Measurements from ENCODE around the gene CD8B2. TPM values are rescaled to one million over a fixed set of nuclear protein-coding genes. Genes with fewer than 3 reads are reported as not detected.
A peak's percentile ranks its signal among the peaks of the same experiment; 100 is the strongest.
"Not testable (repeated sequence)": the region's sequence is repeated elsewhere in the genome, so short reads cannot be mapped to it uniquely, and the experiment has no call there.

CD8B2 gene
- total RNA-seq, 6 experiments from 2014 or later, result not detected

DNA sequence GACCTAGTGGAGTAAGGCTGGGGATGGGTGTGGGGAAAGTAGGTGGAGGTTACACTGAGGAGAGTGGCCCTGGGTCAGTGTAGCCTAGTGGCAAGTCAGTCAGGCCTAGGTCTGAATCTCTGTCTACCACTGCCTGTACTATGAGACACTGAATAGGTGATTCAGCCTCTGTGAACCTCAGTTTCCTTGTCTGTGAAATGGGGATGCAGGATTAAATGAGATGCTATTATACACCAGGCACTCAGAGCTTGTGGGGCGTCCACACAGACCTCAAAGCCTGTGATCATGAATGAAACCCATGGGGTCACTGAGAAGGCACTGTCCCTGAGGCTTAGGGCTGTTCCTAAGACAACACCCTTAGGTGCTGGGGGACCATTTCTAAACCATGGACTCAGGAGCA is 11.4 kb downstream of the CD8B2 start:
- not testable (repeated sequence) for H3K27me3 Mint-ChIP-seq (ENCODE audit: insufficient read depth); H3K36me3 Mint-ChIP-seq (ENCODE audit: low read depth); H3K4me1 Mint-ChIP-seq (ENCODE audit: low read depth); H3K9me3 Mint-ChIP-seq; H3K27ac Mint-ChIP-seq; DNase-seq; H3K4me3 Mint-ChIP-seq

DNA sequence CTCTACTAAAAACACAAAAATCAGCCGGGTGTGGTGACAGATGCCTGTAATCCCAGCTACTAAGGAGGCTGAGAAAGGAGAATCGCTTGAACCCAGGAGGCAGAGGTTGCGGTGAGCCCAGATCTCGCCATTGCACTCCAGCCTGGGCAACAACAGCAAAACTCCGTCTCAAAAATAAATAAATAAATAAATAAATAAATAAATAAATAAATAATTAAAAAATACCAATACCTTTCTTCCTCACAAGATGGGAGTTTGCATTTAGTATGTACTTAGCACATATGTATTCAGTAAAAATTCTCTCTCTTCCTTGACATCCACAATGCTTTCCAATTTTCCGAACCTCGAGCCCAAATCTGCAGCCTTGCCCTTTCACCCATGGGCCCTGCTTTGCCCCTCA is 13.2 kb downstream of the CD8B2 start:
- not testable (repeated sequence) for H3K27me3 Mint-ChIP-seq (ENCODE audit: insufficient read depth); H3K4me1 Mint-ChIP-seq (ENCODE audit: low read depth); DNase-seq; H3K36me3 Mint-ChIP-seq (ENCODE audit: low read depth); H3K4me3 Mint-ChIP-seq; H3K27ac Mint-ChIP-seq; H3K9me3 Mint-ChIP-seq

DNA sequence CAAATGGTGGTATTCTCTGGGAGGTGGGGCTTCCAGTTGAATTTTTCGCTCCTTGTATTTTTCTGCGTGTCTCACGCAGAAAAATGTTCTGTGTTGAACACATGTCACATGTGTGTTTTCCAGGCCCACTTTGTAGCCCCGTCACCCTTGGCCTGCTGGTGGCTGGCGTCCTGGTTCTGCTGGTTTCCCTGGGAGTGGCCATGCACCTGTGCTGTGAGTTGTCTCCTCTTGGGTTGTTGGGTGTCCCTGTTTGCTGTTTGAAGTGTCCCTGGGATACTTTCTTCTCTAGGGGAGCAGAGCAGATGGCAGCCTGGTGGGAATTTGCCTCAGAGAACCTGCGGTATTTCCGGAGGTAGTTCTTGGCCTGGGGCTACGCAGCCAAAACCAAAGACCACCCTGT is 15.2 kb downstream of the CD8B2 start:
- H3K9me3 Mint-ChIP-seq; H3K4me1 Mint-ChIP-seq (ENCODE audit: low read depth); H3K36me3 Mint-ChIP-seq (ENCODE audit: low read depth); DNase-seq; H3K27ac Mint-ChIP-seq; H3K4me3 Mint-ChIP-seq; H3K27me3 Mint-ChIP-seq (ENCODE audit: insufficient read depth): not testable (repeated sequence)

DNA sequence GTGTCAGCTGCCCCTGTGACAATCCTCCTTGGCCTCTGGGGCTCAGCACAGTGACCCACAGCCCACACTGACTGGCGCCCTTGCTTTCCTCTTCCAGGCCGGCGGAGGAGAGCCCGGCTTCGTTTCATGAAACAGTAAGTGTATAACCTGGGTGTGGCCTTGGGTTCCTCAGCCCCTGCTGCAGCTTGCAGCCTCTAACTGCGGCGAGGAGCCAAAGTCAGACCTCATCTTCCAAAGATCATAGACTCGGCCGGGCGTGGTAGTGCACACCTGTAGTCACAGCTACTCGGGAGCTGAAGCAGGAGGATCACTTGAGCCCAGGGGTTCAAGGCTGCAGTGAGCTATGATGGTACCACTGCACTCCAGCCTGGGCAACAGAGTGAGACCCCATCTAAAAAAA is 17.0 kb downstream of the CD8B2 start:
- H3K4me1 Mint-ChIP-seq (ENCODE audit: low read depth); H3K27me3 Mint-ChIP-seq (ENCODE audit: insufficient read depth); DNase-seq; H3K9me3 Mint-ChIP-seq; H3K4me3 Mint-ChIP-seq; H3K27ac Mint-ChIP-seq; H3K36me3 Mint-ChIP-seq (ENCODE audit: low read depth): not testable (repeated sequence)

DNA sequence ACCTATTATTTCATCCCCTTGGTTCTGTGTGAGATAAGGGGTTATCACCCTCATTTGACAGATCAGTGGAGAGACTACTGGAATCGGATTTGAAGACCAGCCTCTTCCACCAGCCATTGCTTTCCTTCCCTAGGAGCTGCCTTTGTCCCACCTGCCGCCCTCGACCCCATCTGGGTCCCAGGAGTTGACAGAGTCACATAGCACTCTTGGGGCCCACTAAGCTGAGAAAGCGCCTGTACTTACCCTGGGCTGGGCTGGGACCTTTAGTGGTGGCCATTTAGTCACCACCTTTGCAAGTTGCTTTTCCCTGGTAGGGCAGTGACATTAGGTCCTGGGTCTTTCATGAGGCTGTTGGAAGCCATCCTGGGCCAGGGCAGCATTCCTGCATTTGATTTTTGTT is 17.6 kb downstream of the CD8B2 start:
- not testable (repeated sequence) for H3K4me1 Mint-ChIP-seq (ENCODE audit: low read depth); DNase-seq; H3K27me3 Mint-ChIP-seq (ENCODE audit: insufficient read depth); H3K4me3 Mint-ChIP-seq; H3K27ac Mint-ChIP-seq; H3K9me3 Mint-ChIP-seq; H3K36me3 Mint-ChIP-seq (ENCODE audit: low read depth)

DNA sequence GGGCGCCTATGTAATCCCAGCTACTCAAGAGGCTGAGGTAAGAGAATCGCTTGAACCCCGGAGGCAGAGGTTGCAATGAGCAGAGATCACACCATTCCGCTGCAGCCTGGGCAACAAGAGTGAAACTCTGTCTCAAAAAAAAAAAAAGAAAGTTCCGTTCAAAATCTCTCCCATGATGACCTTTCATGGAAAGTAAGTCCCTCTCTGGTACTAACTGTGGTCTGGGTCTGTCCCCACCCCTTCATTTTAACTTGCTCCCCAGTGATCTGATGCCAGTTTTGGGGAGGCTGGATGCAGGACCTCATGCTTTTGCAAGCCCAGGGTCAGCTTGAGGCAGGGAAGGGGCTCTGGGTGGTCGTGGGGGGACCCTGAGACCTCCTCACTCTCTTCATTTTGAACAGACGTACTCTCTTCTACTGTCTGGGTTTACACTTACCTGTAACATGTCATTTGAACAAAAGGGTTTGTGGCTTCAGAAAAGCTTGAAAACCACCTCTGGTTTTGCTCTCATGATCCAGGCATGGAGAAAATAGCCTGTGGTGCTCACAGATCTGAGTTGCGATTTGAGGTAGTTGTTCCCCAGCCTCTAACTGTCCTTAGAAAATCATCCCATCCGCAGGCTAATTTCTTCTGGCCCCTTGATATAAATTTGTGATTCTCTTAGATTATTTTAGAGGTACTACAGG is 19.0 kb downstream of the CD8B2 start:
- H3K4me3 Mint-ChIP-seq; H3K9me3 Mint-ChIP-seq; H3K27me3 Mint-ChIP-seq (ENCODE audit: insufficient read depth); H3K36me3 Mint-ChIP-seq (ENCODE audit: low read depth); H3K4me1 Mint-ChIP-seq (ENCODE audit: low read depth); H3K27ac Mint-ChIP-seq; DNase-seq: not testable (repeated sequence)

DNA sequence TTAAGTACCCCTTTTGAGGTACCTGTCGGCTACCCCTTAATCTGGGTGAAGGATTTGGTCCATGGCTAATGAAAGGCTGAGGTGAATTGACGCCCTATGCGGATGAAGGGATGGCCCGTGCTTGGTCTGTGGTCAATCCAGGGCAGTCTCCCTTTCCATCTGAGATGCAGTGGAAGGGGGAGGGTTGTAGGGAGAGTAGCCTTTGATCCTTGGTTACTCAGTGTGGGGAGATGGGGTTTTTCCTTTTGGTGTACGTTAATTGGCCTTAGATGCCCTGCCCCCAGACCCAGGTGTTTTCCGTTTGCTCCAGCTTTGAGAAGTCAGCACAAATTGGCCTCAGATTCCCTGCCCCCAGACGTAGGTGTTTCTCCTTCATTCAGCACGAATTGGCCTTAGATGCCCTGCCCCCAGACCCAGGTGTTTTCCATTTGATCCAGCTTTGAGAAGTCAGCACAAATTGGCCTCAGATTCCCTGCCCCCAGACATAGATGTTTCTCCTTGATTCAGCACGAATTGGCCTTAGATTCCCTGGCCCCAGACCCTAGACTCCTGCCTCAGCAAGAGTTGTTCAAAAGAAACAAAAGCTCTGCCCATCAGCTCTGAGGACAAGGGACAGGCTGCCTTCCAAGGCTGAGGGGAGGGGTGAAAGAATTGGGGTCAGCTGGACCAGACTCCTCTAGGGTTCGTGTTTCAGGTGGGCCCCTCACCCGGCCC is 21.7 kb downstream of the CD8B2 start:
- not testable (repeated sequence) for H3K9me3 Mint-ChIP-seq; H3K36me3 Mint-ChIP-seq (ENCODE audit: low read depth); H3K4me1 Mint-ChIP-seq (ENCODE audit: low read depth)

DNA sequence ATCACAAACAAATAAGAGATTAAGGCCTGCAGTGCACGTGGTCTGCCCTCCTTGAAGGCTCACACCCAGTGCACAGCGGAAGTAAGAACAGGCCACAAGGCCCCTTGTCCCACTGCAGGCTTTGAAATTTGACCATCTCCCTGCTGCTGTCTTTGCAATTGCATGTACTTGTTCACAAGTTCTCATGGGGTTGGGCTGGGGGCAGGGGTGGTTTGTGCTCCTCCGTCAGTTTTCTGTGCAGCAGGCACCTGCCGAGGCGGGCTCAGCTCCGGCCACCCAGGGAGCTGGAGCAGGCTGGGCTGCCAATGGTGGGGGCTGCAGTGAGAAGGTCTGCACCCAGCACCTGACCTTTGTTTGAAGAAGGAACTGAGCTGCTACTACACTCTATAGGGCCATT is 22.2 kb downstream of the CD8B2 start:
- H3K36me3 Mint-ChIP-seq (ENCODE audit: low read depth); H3K4me1 Mint-ChIP-seq (ENCODE audit: low read depth); H3K27ac Mint-ChIP-seq; H3K27me3 Mint-ChIP-seq (ENCODE audit: insufficient read depth); H3K4me3 Mint-ChIP-seq; H3K9me3 Mint-ChIP-seq; DNase-seq: not testable (repeated sequence)

More for the DNA sequence above, 21.7 kb downstream of the CD8B2 start:
- not testable (repeated sequence) for H3K27me3 Mint-ChIP-seq (ENCODE audit: insufficient read depth); DNase-seq; H3K27ac Mint-ChIP-seq; H3K4me3 Mint-ChIP-seq

DNA sequence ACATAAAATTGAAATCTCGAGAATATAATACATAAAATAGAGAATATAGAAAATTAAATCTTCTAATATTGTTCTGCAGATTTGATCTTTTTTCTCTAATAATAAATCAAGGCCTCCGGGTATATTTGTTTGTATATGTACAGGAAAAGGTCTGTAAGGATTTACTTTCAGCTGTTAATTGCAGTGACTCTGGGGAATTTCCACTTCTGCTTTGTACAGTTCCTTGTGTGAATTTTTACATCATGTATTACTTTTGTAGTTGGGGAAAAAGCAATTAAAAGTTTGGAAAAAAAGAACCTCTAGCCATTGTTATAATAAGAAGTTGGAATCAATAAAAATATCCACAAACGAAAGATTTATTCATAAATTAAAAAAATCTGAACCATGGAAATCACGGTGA is 23.6 kb downstream of the CD8B2 start:
- not testable (repeated sequence) for H3K27me3 Mint-ChIP-seq (ENCODE audit: insufficient read depth); H3K36me3 Mint-ChIP-seq (ENCODE audit: low read depth); H3K4me3 Mint-ChIP-seq; H3K27ac Mint-ChIP-seq; H3K4me1 Mint-ChIP-seq (ENCODE audit: low read depth); H3K9me3 Mint-ChIP-seq; DNase-seq

DNA sequence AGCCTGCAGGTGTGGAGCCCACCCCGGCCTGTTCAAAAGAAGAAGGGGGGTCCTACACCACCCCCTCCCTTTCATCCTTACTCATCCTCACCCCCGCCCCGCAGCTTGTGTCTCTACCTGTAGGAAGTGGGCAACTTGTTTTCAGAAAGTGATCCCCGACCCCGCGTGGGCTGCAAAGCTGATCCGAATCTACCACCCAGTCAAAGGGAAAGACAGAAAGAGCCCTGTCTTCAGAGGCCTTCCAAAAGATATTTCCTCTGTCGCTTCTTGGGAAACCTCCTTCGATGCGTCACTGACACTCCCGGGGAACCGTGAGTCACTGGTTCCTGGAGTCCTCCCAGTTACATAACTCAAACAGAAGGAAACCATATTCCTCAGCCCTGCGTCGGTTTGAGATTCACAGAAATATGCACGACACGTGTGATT is 24.3 kb downstream of the CD8B2 start:
- H3K27me3 Mint-ChIP-seq (ENCODE audit: insufficient read depth); H3K4me1 Mint-ChIP-seq (ENCODE audit: low read depth); H3K9me3 Mint-ChIP-seq; H3K36me3 Mint-ChIP-seq (ENCODE audit: low read depth): not testable (repeated sequence)
- peak overlapping the region; percentile 57 for H3K27ac Mint-ChIP-seq
- peak; percentile 84 for DNase-seq
- H3K4me3 Mint-ChIP-seq, result peak overlapping the region; percentile 77

DNA sequence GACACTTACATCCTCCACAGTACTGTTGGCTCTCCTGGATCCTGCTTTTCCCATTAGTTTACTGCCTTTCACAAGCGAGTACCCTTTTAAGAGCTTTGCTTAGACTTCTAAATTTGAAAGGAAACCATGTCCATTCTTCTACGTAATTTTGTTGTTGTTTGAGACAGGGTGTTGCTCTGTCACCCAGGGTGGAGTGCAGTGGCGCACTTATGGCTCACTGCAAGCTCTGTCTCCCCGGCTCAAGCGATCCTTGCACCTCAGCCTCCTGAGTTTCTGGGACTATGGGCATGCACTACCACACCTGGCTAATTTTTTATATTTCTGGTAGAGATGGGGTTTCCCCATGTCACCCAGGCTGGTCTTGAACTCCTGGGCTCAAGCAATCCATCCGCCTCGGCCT is 24.8 kb downstream of the CD8B2 start:
- Mint-ChIP-seq H3K4me3 (peak overlapping the region; percentile 77), H3K27ac (peak overlapping the region; percentile 57)
- H3K36me3 Mint-ChIP-seq (ENCODE audit: low read depth); DNase-seq; H3K27me3 Mint-ChIP-seq (ENCODE audit: insufficient read depth); H3K9me3 Mint-ChIP-seq; H3K4me1 Mint-ChIP-seq (ENCODE audit: low read depth): not testable (repeated sequence)

DNA sequence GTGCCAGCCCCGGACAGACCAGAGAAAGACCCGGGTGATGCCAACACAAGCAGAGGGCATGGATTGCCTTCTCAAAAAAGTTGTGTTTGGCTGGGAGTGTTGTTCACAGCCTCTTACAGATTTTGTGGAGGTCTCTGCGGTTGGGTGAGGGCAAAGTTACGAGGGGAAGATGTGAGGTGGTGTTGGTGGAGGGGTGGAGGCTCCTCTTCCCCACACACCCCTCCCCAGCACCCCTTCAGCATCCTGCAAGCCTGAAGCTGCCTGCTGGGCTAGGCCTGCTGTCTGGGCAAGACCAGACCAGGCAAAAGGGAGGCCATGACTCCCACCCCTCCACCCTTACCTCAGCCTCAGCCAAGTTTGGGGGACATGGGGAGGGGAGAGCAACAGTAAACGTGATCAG is 26.2 kb downstream of the CD8B2 start:
- H3K4me3 Mint-ChIP-seq; DNase-seq; H3K36me3 Mint-ChIP-seq (ENCODE audit: low read depth): not testable (repeated sequence)

DNA sequence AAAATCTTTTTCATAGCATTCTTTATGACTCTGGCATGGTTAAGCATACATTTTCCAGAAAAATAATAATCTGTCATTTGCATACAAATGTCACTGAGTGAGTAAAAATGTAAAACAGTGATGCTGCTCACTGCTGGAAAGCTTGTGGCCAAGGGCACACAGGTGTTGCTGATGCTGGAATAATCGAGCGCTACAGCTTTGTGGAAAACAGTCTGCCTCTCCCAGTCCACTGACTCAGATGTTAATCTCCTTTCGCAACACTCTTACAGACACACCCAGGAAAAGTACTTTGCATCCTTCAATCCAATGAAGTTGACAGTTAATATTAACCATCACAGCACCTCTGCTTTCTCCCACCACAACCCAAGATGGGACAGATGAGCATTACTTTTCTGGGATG is 27.7 kb downstream of the CD8B2 start:
- H3K36me3 Mint-ChIP-seq (ENCODE audit: low read depth); H3K9me3 Mint-ChIP-seq; H3K27ac Mint-ChIP-seq; H3K4me1 Mint-ChIP-seq (ENCODE audit: low read depth); H3K4me3 Mint-ChIP-seq; H3K27me3 Mint-ChIP-seq (ENCODE audit: insufficient read depth); DNase-seq: not testable (repeated sequence)

More for the DNA sequence above, 26.2 kb downstream of the CD8B2 start:
- not testable (repeated sequence) for H3K27me3 Mint-ChIP-seq (ENCODE audit: insufficient read depth); H3K9me3 Mint-ChIP-seq; H3K4me1 Mint-ChIP-seq (ENCODE audit: low read depth); H3K27ac Mint-ChIP-seq

All from HFFc6 (cell line).